ENCODE measurements around the gene PDZD2.
A peak's percentile ranks its signal among the peaks of the same experiment; 100 is the strongest.

PDZD2 gene

GRCh38 chr5:32092938-32093812 lies 454.2 kb downstream of the PDZD2 start:
- H3K4me3 ChIP-seq (ENCODE audit: low read depth, low read length) = no peak overlapping the region
- TF ChIP-seq CTCF (IDR thresholded peaks at IDR 0.05; ENCODE audit: low read depth, low read length, missing control alignments) = peak; percentile 83
- peak; percentile 71 for DNase-seq
- H3K27me3 ChIP-seq (replicated peaks) = no peaks in the 10 kb centered on the region
- H3K27ac ChIP-seq = no peak overlapping the region
- in situ Hi-C loops (cut with HindIII; ENCODE audit: low pct_ligation_motif_present, low sequenced_read_pairs) = no loop called here
- no peaks in the 10 kb centered on the region for H3K36me3 ChIP-seq (replicated peaks)

GRCh38 chr5:32094691-32095090 lies 455.8 kb downstream of the PDZD2 start:
- in situ Hi-C loops (cut with HindIII; ENCODE audit: low pct_ligation_motif_present, low sequenced_read_pairs) = no loop called here
- Histone ChIP-seq H3K27me3 (replicated peaks) (no peaks in the 10 kb centered on the region), H3K4me3 (ENCODE audit: low read depth, low read length) (no peak overlapping the region), H3K27ac (no peak overlapping the region), H3K36me3 (replicated peaks) (peaks cover 6% of the 10 kb centered on the region)
- DNase-seq = no peak
- no peak for TF ChIP-seq CTCF (IDR thresholded peaks at IDR 0.05; ENCODE audit: low read depth, low read length, missing control alignments)

GRCh38 chr5:32095261-32095671 lies 456.3 kb downstream of the PDZD2 start:
- DNase-seq = no peak
- Histone ChIP-seq H3K27me3 (replicated peaks) (no peaks in the 10 kb centered on the region), H3K36me3 (replicated peaks) (peaks cover 9% of the 10 kb centered on the region), H3K4me3 (ENCODE audit: low read depth, low read length) (no peak overlapping the region), H3K27ac (no peak overlapping the region)
- no peak for TF ChIP-seq CTCF (IDR thresholded peaks at IDR 0.05; ENCODE audit: low read depth, low read length, missing control alignments)
- in situ Hi-C loops (cut with HindIII; ENCODE audit: low pct_ligation_motif_present, low sequenced_read_pairs) = no loop called here

- no peak for TF ChIP-seq CTCF (IDR thresholded peaks at IDR 0.05; ENCODE audit: low read depth, low read length, missing control alignments)
- Histone ChIP-seq H3K36me3 (replicated peaks) (peaks cover 21% of the 10 kb centered on the region), H3K27me3 (replicated peaks) (no peaks in the 10 kb centered on the region), H3K27ac (no peak overlapping the region), H3K4me3 (ENCODE audit: low read depth, low read length) (no peak overlapping the region)
- no peak for DNase-seq
- in situ Hi-C loops (cut with HindIII; ENCODE audit: low pct_ligation_motif_present, low sequenced_read_pairs) = no loop called here
These were observed 458.1 kb downstream of the PDZD2 start for GRCh38 chr5:32096891-32097595.

- Histone ChIP-seq H3K36me3 (replicated peaks) (peaks cover 25% of the 10 kb centered on the region), H3K27me3 (replicated peaks) (no peaks in the 10 kb centered on the region), H3K4me3 (ENCODE audit: low read depth, low read length) (no peak overlapping the region), H3K27ac (no peak overlapping the region)
- DNase-seq = no peak
- no peak for TF ChIP-seq CTCF (IDR thresholded peaks at IDR 0.05; ENCODE audit: low read depth, low read length, missing control alignments)
- in situ Hi-C loops (cut with HindIII; ENCODE audit: low pct_ligation_motif_present, low sequenced_read_pairs) = no loop called here
These were observed 459.4 kb downstream of the PDZD2 start for GRCh38 chr5:32098291-32098690.

Measured in brain microvascular endothelial cell (primary cell).